ENCODE measurements around the gene HNRNPH3.
A peak's percentile ranks its signal among the peaks of the same experiment; 100 is the strongest.
"Not testable (repeated sequence)": the region's sequence is repeated elsewhere in the genome, so short reads cannot be mapped to it uniquely, and the experiment has no call there.

Gene HNRNPH3

GRCh38 chr10:68305854-68306253 is 26.0 kb upstream of the HNRNPH3 start:
- H3K27ac ChIP-seq (ENCODE audit: low read depth, low read length), result no peak overlapping the region
- no peak overlapping the region for H3K9ac ChIP-seq (ENCODE audit: low read depth, low read length)
- H3K4me1 ChIP-seq (ENCODE audit: insufficient read depth, low read length), result no peaks in the 10 kb centered on the region; the same call in 1 of the 2 replicates
- no peaks in the 10 kb centered on the region for H3K9me3 ChIP-seq (ENCODE audit: insufficient read depth, low read depth, low read length)
- H3K27me3 ChIP-seq (ENCODE audit: insufficient read depth, low read length), result no peaks in the 10 kb centered on the region
- 0% methylated on average over 1 of the region's 1 CpG for WGBS
- H3K4me3 ChIP-seq (ENCODE audit: low read length), result no peak overlapping the region
- no peaks in the 10 kb centered on the region for H3K36me3 ChIP-seq (ENCODE audit: insufficient read depth, low read length)

DNA sequence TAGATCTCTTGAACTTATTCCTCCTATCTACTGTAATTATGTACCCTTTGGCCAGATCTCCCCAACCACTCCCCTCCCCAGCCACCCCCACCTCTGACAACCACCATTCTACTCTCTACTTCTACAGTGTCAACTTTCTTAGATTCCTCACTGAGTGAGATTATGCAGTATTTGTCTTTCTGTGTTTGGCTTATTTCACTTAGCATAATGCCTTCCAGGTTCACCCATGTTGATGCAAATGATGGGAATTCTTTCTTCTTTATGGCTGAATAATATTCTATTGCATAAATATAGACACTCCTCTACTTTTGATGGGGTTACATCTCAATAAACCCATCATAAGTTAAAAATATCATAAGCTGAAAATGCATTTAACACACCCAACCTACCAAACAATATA is 21.3 kb upstream of the HNRNPH3 start:
- Histone ChIP-seq H3K9me3 (ENCODE audit: insufficient read depth, low read depth, low read length) (no peaks in the 10 kb centered on the region), H3K4me1 (ENCODE audit: insufficient read depth, low read length) (no peaks in the 10 kb centered on the region; the same call in 1 of the 2 replicates), H3K27me3 (ENCODE audit: insufficient read depth, low read length) (no peaks in the 10 kb centered on the region), H3K27ac (ENCODE audit: low read depth, low read length) (no peak overlapping the region), H3K4me3 (ENCODE audit: low read length) (no peak overlapping the region), H3K36me3 (ENCODE audit: insufficient read depth, low read length) (no peaks in the 10 kb centered on the region), H3K9ac (ENCODE audit: low read depth, low read length) (no peak overlapping the region)

GRCh38 chr10:68314930-68315329 is 16.9 kb upstream of the HNRNPH3 start:
- not testable (repeated sequence) for H3K9ac ChIP-seq (ENCODE audit: low read depth, low read length); H3K27ac ChIP-seq (ENCODE audit: low read depth, low read length)
- WGBS, result 91% methylated on average over 6 of the region's 6 CpGs

GRCh38 chr10:68315582-68315981 is 16.3 kb upstream of the HNRNPH3 start:
- WGBS, result 100% methylated on average over 1 of the region's 1 CpG
- H3K36me3 ChIP-seq (ENCODE audit: insufficient read depth, low read length), result no peaks in the 10 kb centered on the region
- H3K27ac ChIP-seq (ENCODE audit: low read depth, low read length), result no peak overlapping the region
- no peak overlapping the region for H3K9ac ChIP-seq (ENCODE audit: low read depth, low read length)
- peaks cover 16% of the 10 kb centered on the region for H3K9me3 ChIP-seq (ENCODE audit: insufficient read depth, low read depth, low read length)
- no peaks in the 10 kb centered on the region for H3K27me3 ChIP-seq (ENCODE audit: insufficient read depth, low read length)
- H3K4me3 ChIP-seq (ENCODE audit: low read length), result no peak overlapping the region
- no peaks in the 10 kb centered on the region for H3K4me1 ChIP-seq (ENCODE audit: insufficient read depth, low read length)

More at GRCh38 chr10:68314930-68315329, 16.9 kb upstream of the HNRNPH3 start:
- H3K36me3 ChIP-seq (ENCODE audit: insufficient read depth, low read length); H3K4me1 ChIP-seq (ENCODE audit: insufficient read depth, low read length); H3K27me3 ChIP-seq (ENCODE audit: insufficient read depth, low read length); H3K4me3 ChIP-seq (ENCODE audit: low read length): not testable (repeated sequence)
- H3K9me3 ChIP-seq (ENCODE audit: insufficient read depth, low read depth, low read length), result peaks cover 16% of the 10 kb centered on the region

- 82% methylated on average over 1 of the region's 1 CpG for WGBS
- H3K9ac ChIP-seq (ENCODE audit: low read depth, low read length), result no peak overlapping the region
- peaks cover 16% of the 10 kb centered on the region for H3K9me3 ChIP-seq (ENCODE audit: insufficient read depth, low read depth, low read length)
- H3K27me3 ChIP-seq (ENCODE audit: insufficient read depth, low read length), result no peaks in the 10 kb centered on the region
- no peaks in the 10 kb centered on the region for H3K36me3 ChIP-seq (ENCODE audit: insufficient read depth, low read length)
- no peak overlapping the region for H3K4me3 ChIP-seq (ENCODE audit: low read length)
- H3K27ac ChIP-seq (ENCODE audit: low read depth, low read length), result no peak overlapping the region
- H3K4me1 ChIP-seq (ENCODE audit: insufficient read depth, low read length), result no peaks in the 10 kb centered on the region
Measured at GRCh38 chr10:68318331-68319059, 13.4 kb upstream of the HNRNPH3 start.

DNA sequence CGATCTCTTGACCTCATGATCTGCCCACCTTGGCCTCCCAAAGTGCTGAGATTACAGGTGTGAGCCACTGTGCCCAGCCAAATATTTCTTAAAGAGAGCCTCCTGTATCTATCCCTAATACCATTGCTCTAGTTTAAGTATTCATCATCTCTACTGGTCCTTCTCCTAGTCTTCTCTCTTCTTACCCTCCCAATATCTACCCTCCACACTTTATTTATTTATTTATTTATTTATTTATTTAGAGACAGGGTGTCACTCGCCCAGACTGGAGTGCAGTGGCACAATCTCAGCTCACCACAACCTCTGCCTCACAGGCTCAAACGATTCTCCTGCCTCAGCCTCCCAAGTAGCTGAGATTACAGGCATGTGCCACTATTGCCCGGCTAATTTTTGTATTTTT is 7.5 kb upstream of the HNRNPH3 start:
- H3K27ac ChIP-seq (ENCODE audit: low read depth, low read length); H3K4me3 ChIP-seq (ENCODE audit: low read length); H3K9ac ChIP-seq (ENCODE audit: low read depth, low read length); H3K9me3 ChIP-seq (ENCODE audit: insufficient read depth, low read depth, low read length); H3K27me3 ChIP-seq (ENCODE audit: insufficient read depth, low read length); H3K36me3 ChIP-seq (ENCODE audit: insufficient read depth, low read length): not testable (repeated sequence)
- peaks cover 12% of the 10 kb centered on the region for H3K4me1 ChIP-seq (ENCODE audit: insufficient read depth, low read length)
- 92% methylated on average over 4 of the region's 4 CpGs for WGBS

DNA sequence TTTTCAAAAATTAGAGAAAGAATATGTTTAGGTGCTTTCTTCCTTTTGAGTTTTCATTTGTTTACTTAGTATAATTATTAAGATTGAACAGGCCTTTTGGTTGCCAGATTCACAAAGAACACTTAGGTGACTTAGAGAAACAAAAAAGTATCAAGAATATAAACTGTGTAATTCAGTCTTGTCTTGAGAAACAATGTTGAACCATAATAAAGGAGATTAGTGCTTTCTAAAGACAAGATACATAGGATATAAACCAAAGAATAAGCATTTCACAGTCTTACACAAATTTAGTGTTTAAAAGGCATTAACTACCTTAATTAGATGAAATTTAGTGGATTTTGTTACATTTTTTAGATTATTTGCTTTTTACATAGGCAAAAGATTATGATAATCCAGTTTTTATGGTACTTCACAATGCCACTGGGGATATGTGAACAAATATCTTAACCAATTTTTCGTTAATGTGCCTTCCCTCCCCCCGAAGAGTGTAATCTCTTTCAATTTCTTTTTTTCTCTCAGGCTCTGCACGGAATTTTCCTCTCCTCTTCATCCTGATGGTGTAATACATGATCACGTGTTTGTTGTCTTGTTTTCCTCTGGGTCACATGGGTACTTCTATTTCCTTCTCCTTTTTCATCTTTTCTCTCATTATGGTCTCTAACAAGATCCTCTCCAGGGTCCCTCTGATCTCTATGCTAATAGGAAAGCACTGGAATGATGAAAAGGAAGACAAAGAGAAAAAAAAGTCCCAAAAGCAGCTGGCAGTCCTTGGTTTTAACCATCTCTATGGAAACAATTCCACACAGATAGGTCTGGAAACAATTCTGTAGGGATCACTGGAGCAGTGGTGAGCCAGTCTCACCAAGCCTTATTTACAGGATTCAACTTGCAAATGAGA is 3.7 kb upstream of the HNRNPH3 start:
- H3K36me3 ChIP-seq (ENCODE audit: insufficient read depth, low read length), result no peaks in the 10 kb centered on the region
- WGBS, result 45% methylated on average over 4 of the region's 4 CpGs
- H3K27me3 ChIP-seq (ENCODE audit: insufficient read depth, low read length), result no peaks in the 10 kb centered on the region
- H3K4me3 ChIP-seq (ENCODE audit: low read length), result peak overlapping the region; percentile 3; the same call in 1 of the 2 replicates
- H3K9me3 ChIP-seq (ENCODE audit: insufficient read depth, low read depth, low read length), result no peaks in the 10 kb centered on the region
- H3K4me1 ChIP-seq (ENCODE audit: insufficient read depth, low read length), result peaks cover 12% of the 10 kb centered on the region
- peak overlapping the region; percentile 37; the same call in 1 of the 2 replicates for H3K9ac ChIP-seq (ENCODE audit: low read depth, low read length)
- H3K27ac ChIP-seq (ENCODE audit: low read depth, low read length), result peak overlapping the region; percentile 33; the same call in 1 of the 2 replicates

DNA sequence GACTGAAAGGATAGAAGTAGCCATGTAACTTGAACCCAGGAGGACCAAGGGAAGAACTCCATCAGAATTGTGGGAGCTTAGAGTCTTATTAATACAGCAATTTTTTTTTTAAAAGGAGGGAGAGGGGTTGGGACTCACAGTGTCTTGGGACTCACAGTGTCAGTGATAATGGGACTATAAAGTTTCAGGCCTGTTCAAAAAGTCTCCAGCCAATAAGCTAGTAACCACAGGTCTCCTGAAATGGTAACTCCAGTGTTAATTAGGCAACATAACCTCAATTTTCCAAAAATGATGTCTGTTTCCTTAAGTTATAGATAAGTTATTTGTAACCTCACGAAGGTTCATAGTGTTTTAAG is 2.4 kb upstream of the HNRNPH3 start:
- Histone ChIP-seq H3K27ac (ENCODE audit: low read depth, low read length) (no peak overlapping the region), H3K9me3 (ENCODE audit: insufficient read depth, low read depth, low read length) (no peaks in the 10 kb centered on the region), H3K4me1 (ENCODE audit: insufficient read depth, low read length) (peaks cover 16% of the 10 kb centered on the region), H3K9ac (ENCODE audit: low read depth, low read length) (no peak overlapping the region), H3K27me3 (ENCODE audit: insufficient read depth, low read length) (no peaks in the 10 kb centered on the region), H3K36me3 (ENCODE audit: insufficient read depth, low read length) (peaks cover 10% of the 10 kb centered on the region), H3K4me3 (ENCODE audit: low read length) (no peak overlapping the region)
- WGBS, result 100% methylated on average over 1 of the region's 1 CpG

GRCh38 chr10:68330852-68331454 is 911 bp upstream of the HNRNPH3 start:
- peak overlapping the region; percentile 96 for H3K27ac ChIP-seq (ENCODE audit: low read depth, low read length)
- no peaks in the 10 kb centered on the region for H3K9me3 ChIP-seq (ENCODE audit: insufficient read depth, low read depth, low read length)
- peaks cover 31% of the 10 kb centered on the region for H3K4me1 ChIP-seq (ENCODE audit: insufficient read depth, low read length)
- peak overlapping the region; percentile 100 for H3K9ac ChIP-seq (ENCODE audit: low read depth, low read length)
- WGBS, result 50% methylated on average over 27 of the region's 29 CpGs
- H3K36me3 ChIP-seq (ENCODE audit: insufficient read depth, low read length), result peaks cover 16% of the 10 kb centered on the region
- no peaks in the 10 kb centered on the region for H3K27me3 ChIP-seq (ENCODE audit: insufficient read depth, low read length)
- peak overlapping the region; percentile 89 for H3K4me3 ChIP-seq (ENCODE audit: low read length)

DNA sequence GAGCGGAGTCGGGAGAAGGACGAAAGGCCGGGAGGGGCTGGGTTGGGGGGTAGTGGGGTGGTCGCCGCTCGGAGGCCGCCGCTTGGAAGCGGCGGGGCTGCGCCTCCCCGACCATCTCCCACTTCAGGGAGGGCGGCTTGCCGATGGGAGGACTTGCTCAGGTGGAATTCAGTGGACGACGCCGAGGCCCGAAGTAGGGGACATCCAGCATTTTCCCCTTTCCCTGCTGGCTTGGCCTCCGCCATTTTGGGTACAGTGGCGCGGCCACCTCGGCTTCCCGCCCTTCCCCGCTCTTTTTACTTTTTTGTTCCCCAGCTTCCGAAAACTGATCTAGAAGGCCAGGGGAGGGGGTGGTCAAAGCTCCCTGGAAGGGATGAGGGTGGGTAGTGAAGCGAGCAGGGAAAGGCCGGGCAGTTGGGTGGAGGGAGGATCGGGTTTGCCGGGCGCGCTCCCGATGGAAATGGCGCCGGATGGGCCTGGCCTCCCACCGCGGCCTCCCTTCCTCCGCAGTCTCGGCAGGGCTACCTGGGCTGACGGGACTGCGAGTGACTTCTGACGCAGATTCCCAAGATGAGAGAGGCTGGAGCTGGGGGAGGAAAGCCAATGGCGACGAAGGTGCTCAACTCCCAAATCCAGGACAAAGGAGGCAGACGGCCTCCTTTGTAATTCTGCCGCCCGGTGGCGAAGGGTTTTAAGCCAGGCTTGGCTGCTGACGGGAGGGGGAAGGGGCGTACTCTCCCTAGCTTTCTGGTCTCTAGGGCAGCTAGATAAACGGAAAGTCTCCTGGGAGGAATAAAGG is 594 bp downstream of the HNRNPH3 start, which contains the start of gene PBLD:
Gene PBLD, minus strand, starts transcription at position 670 of the 799 bp plus-strand sequence. CDS start 26,084 bp downstream, outside the sequence.
- H3K9ac ChIP-seq (ENCODE audit: low read depth, low read length), result peak within 1 kb of the TSS; percentile 100
- H3K9me3 ChIP-seq (ENCODE audit: insufficient read depth, low read depth, low read length), result no peaks in the 10 kb centered on the region
- no peaks in the 10 kb centered on the region for H3K27me3 ChIP-seq (ENCODE audit: insufficient read depth, low read length)
- peaks cover 31% of the 10 kb centered on the region for H3K36me3 ChIP-seq (ENCODE audit: insufficient read depth, low read length)
- peak within 1 kb of the TSS; percentile 89 for H3K4me3 ChIP-seq (ENCODE audit: low read length)
- H3K4me1 ChIP-seq (ENCODE audit: insufficient read depth, low read length), result peaks cover 44% of the 10 kb centered on the region
- WGBS, result under 1% methylated on average over 51 of the region's 51 CpGs
- H3K27ac ChIP-seq (ENCODE audit: low read depth, low read length), result peak within 1 kb of the TSS; percentile 96

Data from HUES64 (cell line).